ENCODE results near the gene SCG2. TPM values are rescaled to one million over a fixed set of nuclear protein-coding genes. Genes with fewer than 3 reads are reported as not detected.

The SCG2 gene
- total and polyA plus RNA-seq, 2 of the 4 experiments (the other 2 are of a cell fraction) = 0.36 to 0.46 TPM

DNA sequence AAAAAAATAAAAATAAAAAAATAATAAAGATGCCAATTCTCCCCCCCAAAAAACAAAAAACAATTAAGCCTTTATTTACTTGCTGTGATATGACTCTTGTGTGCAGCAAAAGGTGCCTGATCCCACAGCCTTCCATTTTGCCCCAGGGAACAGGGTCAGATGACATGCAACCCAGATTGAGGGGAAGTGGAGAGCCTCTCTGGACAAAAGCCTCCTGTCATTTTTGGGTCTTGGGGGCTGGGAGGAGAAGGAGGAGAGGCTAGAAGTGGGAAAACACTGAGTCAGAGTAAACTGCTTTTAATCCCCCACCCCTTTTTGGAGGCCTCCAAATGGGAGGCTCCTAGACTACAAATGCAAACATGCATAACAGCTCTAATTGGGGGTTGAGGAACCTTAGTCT lies 46.6 kb upstream of the SCG2 start:
- ATAC-seq (ENCODE audit: low read depth) (no peak), DNase-seq (no peak)
- Histone ChIP-seq H3K23ac (ENCODE audit: low read depth, low read length) (no peak overlapping the region), H3K79me1 (ENCODE audit: low read depth in 1 of 2, low read length in 2 of 2) (no peaks in the 10 kb centered on the region), H3K27ac (ENCODE audit: insufficient read depth, low read length) (no peak overlapping the region), H3K9me3 (ENCODE audit: control insufficient read depth, insufficient read depth, low read length) (no peaks in the 10 kb centered on the region), H3K4me1 (ENCODE audit: control insufficient read depth, insufficient read depth, low read length) (peaks cover 2% of the 10 kb centered on the region), H3K56ac (ENCODE audit: extremely low read depth, insufficient read depth, low read length) (no peak overlapping the region), H3K27me3 (ENCODE audit: control insufficient read depth, insufficient read depth, low read length) (no peaks in the 10 kb centered on the region), H2BK20ac (ENCODE audit: low read depth, low read length) (no peak overlapping the region), H3K14ac (replicated peaks; ENCODE audit: low read depth, low read length) (no peak overlapping the region), H3K9ac (ENCODE audit: low read depth, low read length) (no peak overlapping the region), H2BK5ac (ENCODE audit: low read depth, low read length, poor library complexity, severe bottlenecking) (no peak overlapping the region), H4K20me1 (ENCODE audit: insufficient read depth, low read length) (no peaks in the 10 kb centered on the region), H3K9me1 (ENCODE audit: insufficient read depth, low read length) (no peaks in the 10 kb centered on the region), H3K4me2 (ENCODE audit: low read depth, low read length) (no peak overlapping the region), H4K8ac (ENCODE audit: low read depth in 2 of 2, low read length in 2 of 2) (no peak overlapping the region), H3K36me3 (ENCODE audit: control insufficient read depth, insufficient read depth, low read length) (no peaks in the 10 kb centered on the region), H2BK15ac (ENCODE audit: low read depth, low read length) (no peak overlapping the region), H2AFZ (replicated peaks; ENCODE audit: low read length, poor library complexity) (no peak overlapping the region), H3K4ac (ENCODE audit: low read depth, low read length) (no peak overlapping the region), H4K91ac (ENCODE audit: insufficient read depth, low read depth, low read length) (no peak overlapping the region), H3K18ac (ENCODE audit: low read depth, low read length) (no peak overlapping the region), H2AK9ac (replicated peaks; ENCODE audit: low read depth, low read length, poor library complexity) (no peak overlapping the region), H4K5ac (ENCODE audit: low read depth, low read length) (no peak overlapping the region), H2BK120ac (ENCODE audit: low read depth, low read length) (no peak overlapping the region), H2AK5ac (ENCODE audit: low read depth, low read length) (no peak overlapping the region), H3K4me3 (ENCODE audit: insufficient read depth, low read depth, low read length) (no peak overlapping the region)
- ChIA-PET CTCF (no interaction called here), POLR2A (ENCODE audit: unreplicated experiment) (no interaction called here)
- dilution Hi-C loops (cut with HindIII; ENCODE audit: low sequenced_read_pairs, unreplicated experiment) (no loop called here), in situ Hi-C loops (cut with MboI; ENCODE audit: low sequenced_read_pairs) (no loop called here), intact Hi-C loops (cut with micrococcal nuclease) (no loop called here)
- no TSS peak for BruUV-seq (replicated peaks)
- TF ChIP-seq BHLHE40 (IDR thresholded peaks at IDR 0.05; ENCODE audit: low read depth, low read length) = no peak
- TF ChIP-seq CHD1 (IDR thresholded peaks at IDR 0.05; ENCODE audit: low read depth, low read length) = no peak
- TF ChIP-seq POLR2A (IDR thresholded peaks at IDR 0.05; ENCODE audit: low read depth, low read length) = no peak
- TF ChIP-seq RFX5 (IDR thresholded peaks at IDR 0.05; ENCODE audit: low read depth, low read length) = no peak
- no peak for TF ChIP-seq CTCF (conservative IDR thresholded peaks at IDR 0.05; ENCODE audit: low read depth, low read length)

All from IMR-90 (cell line).